Measurements from ENCODE around the gene FAM227A.

Gene FAM227A

GRCh38 chr22:38569181-38569971, 86.8 kb downstream of the FAM227A start:
- intact Hi-C loops (cut with DNase I), result no loop called here
- peak in 11 of 42 donors; percentile 1 to 39 (median 17) for DNase-seq

GRCh38 chr22:38567531-38568285, 88.5 kb downstream of the FAM227A start:
- intact Hi-C loops (cut with DNase I), result no loop called here

GRCh38 chr22:38566726-38567504, 89.3 kb downstream of the FAM227A start:
- intact Hi-C loops (cut with DNase I), result no loop called here
- DNase-seq, result peak in 2 of 42 donors; percentile 7 to 31

More at GRCh38 chr22:38567531-38568285, 88.5 kb downstream of the FAM227A start:
- DNase-seq, result no peak

- peak in 1 of 42 donors; percentile 8 for DNase-seq
- intact Hi-C loops (cut with DNase I), result no loop called here
These were observed 90.8 kb downstream of the FAM227A start for GRCh38 chr22:38565441-38565840.

- DNase-seq, result peak in 1 of 42 donors; percentile 38
- intact Hi-C loops (cut with DNase I), result no loop called here
These were observed 91.5 kb downstream of the FAM227A start for GRCh38 chr22:38564669-38565068.

GRCh38 chr22:38554281-38554680, 101.9 kb downstream of the FAM227A start:
- DNase-seq, result no peak
- intact Hi-C loops (cut with DNase I), result no loop called here

GRCh38 chr22:38549101-38549894, 106.9 kb downstream of the FAM227A start:
- intact Hi-C loops (cut with DNase I), result no loop called here
- DNase-seq, result no peak

GRCh38 chr22:38540701-38541100, 115.5 kb downstream of the FAM227A start:
- DNase-seq, result no peak
- intact Hi-C loops (cut with DNase I), result no loop called here

- no peak for DNase-seq
- intact Hi-C loops (cut with DNase I), result no loop called here
These were observed 124.8 kb downstream of the FAM227A start for GRCh38 chr22:38531251-38531938.

Data from head of caudate nucleus (tissue), 42 donors.